Endothelial cell of umbilical vein (primary cell): Measurements from ENCODE around the gene NLRP9.

Experiments used
- CTCF ChIP-seq, 2 donors: IDR thresholded peaks; 1 replicate in 1 of 2; 2 replicates in 1 of 2; pipeline ENCODE4 v1.5.1; 2011; ENCODE audit warnings: low read length in 2 of 2, mild to moderate bottlenecking in 2 of 2, moderate library complexity in 2 of 2, control low read depth in 1 of 2, inconsistent platforms in 1 of 2, low read depth in 1 of 2; ENCODE audit not compliant: insufficient read depth in 1 of 2; ENCODE audit errors: extremely low read depth in 1 of 2
- EZH2 ChIP-seq: IDR thresholded peaks from 2 replicates; pipeline ENCODE4 v1.6.1; 2012; ENCODE audit warnings: borderline replicate concordance, low read depth, mild to moderate bottlenecking, moderate library complexity, low read length, inconsistent platforms; ENCODE audit not compliant: severe bottlenecking

GRCh38 chr19:55660991-55661390, 77.2 kb downstream of the NLRP9 start:
- TF ChIP-seq CTCF (IDR thresholded peaks at IDR 0.05; ENCODE audit: extremely low read depth in 1 of 2, insufficient read depth in 1 of 2, low read depth in 1 of 2, low read length in 2 of 2) (no peak), EZH2 (no peak)
